Measurements from ENCODE around the gene HNRNPAB.

The HNRNPAB gene

GRCh38 chr5:178199581-178200434 lies 4.5 kb upstream of the HNRNPAB start:
- Histone ChIP-seq H3K4me1 (ENCODE audit: control insufficient read depth, insufficient read depth, low read depth, low read length) (peaks cover 6% of the 10 kb centered on the region), H3K14ac (ENCODE audit: low read length in 2 of 2) (no peak overlapping the region), H3K9me3 (ENCODE audit: control insufficient read depth, low read length) (no peaks in the 10 kb centered on the region), H3K9ac (ENCODE audit: low read length) (no peak overlapping the region), H3K18ac (ENCODE audit: low read depth in 1 of 2, low read length in 2 of 2) (no peak overlapping the region), H4K91ac (ENCODE audit: low read length) (no peak overlapping the region), H3K4me3 (ENCODE audit: insufficient read depth in 1 of 2, low read depth in 1 of 2, low read length in 2 of 2) (no peak overlapping the region), H2AFZ (ENCODE audit: low read depth, low read length) (no peak overlapping the region), H2BK120ac (ENCODE audit: low read depth, low read length) (no peak overlapping the region), H3K23ac (ENCODE audit: low read length in 2 of 2) (no peak overlapping the region), H3K36me3 (ENCODE audit: control insufficient read depth in 1 of 2, insufficient read depth in 2 of 2, low read depth in 1 of 2, low read length in 2 of 2) (no peaks in the 10 kb centered on the region), H2AK5ac (ENCODE audit: low read length, severe bottlenecking) (no peak overlapping the region), H2BK12ac (ENCODE audit: low read length in 2 of 2) (no peak overlapping the region), H3K4ac (ENCODE audit: low read depth in 1 of 2, low read length in 2 of 2) (no peak overlapping the region), H3K27me3 (ENCODE audit: control insufficient read depth in 1 of 2, insufficient read depth in 1 of 2, low read length in 2 of 2) (peaks cover 2 to 10% of the 10 kb centered on the region in 2 experiments), H3K4me2 (ENCODE audit: low read length, poor library complexity, severe bottlenecking) (no peak overlapping the region), H3K79me1 (replicated peaks; ENCODE audit: low read length, poor library complexity, severe bottlenecking) (peaks cover 2% of the 10 kb centered on the region), H3K27ac (ENCODE audit: low read length, poor library complexity, severe bottlenecking) (no peak overlapping the region), H4K8ac (ENCODE audit: low read length) (no peak overlapping the region), H2BK5ac (ENCODE audit: low read depth, low read length, poor library complexity, severe bottlenecking) (no peak overlapping the region), H2BK15ac (ENCODE audit: low read depth, poor library complexity, severe bottlenecking) (no peak overlapping the region)
- 97% methylated on average over 11 of the region's 12 CpGs for WGBS
- no peak for DNase-seq

GRCh38 chr5:178201221-178201926 lies 3.0 kb upstream of the HNRNPAB start:
- H3K4ac ChIP-seq (ENCODE audit: low read depth in 1 of 2, low read length in 2 of 2) = no peak overlapping the region
- no peak overlapping the region for H3K4me2 ChIP-seq (ENCODE audit: low read length, poor library complexity, severe bottlenecking)
- no peak overlapping the region for H2BK15ac ChIP-seq (ENCODE audit: low read depth, poor library complexity, severe bottlenecking)
- peaks cover 2% of the 10 kb centered on the region for H3K79me1 ChIP-seq (replicated peaks; ENCODE audit: low read length, poor library complexity, severe bottlenecking)
- H3K27ac ChIP-seq (ENCODE audit: low read length, poor library complexity, severe bottlenecking) = no peak overlapping the region
- H3K18ac ChIP-seq (ENCODE audit: low read depth in 1 of 2, low read length in 2 of 2) = no peak overlapping the region
- H3K23ac ChIP-seq (ENCODE audit: low read length in 2 of 2) = no peak overlapping the region
- H2BK12ac ChIP-seq (ENCODE audit: low read length in 2 of 2) = no peak overlapping the region
- no peak overlapping the region for H2AK5ac ChIP-seq (ENCODE audit: low read length, severe bottlenecking)
- no peaks in the 10 kb centered on the region for H3K9me3 ChIP-seq (ENCODE audit: control insufficient read depth, low read length)
- peaks cover 8% of the 10 kb centered on the region for H3K4me1 ChIP-seq (ENCODE audit: control insufficient read depth, insufficient read depth, low read depth, low read length)
- WGBS = 79% methylated on average over 11 of the region's 14 CpGs
- no peak overlapping the region for H4K91ac ChIP-seq (ENCODE audit: low read length)
- H2AFZ ChIP-seq (ENCODE audit: low read depth, low read length) = no peak overlapping the region
- no peak overlapping the region for H3K4me3 ChIP-seq (ENCODE audit: insufficient read depth in 1 of 2, low read depth in 1 of 2, low read length in 2 of 2)
- H2BK120ac ChIP-seq (ENCODE audit: low read depth, low read length) = no peak overlapping the region
- DNase-seq = peak; percentile 51
- no peak overlapping the region for H3K9ac ChIP-seq (ENCODE audit: low read length)
- no peak overlapping the region for H3K14ac ChIP-seq (ENCODE audit: low read length in 2 of 2)
- H3K36me3 ChIP-seq (ENCODE audit: control insufficient read depth in 1 of 2, insufficient read depth in 2 of 2, low read depth in 1 of 2, low read length in 2 of 2) = peaks cover 2 to 9% of the 10 kb centered on the region in 2 experiments
- no peak overlapping the region for H4K8ac ChIP-seq (ENCODE audit: low read length)
- H2BK5ac ChIP-seq (ENCODE audit: low read depth, low read length, poor library complexity, severe bottlenecking) = no peak overlapping the region
- H3K27me3 ChIP-seq (ENCODE audit: control insufficient read depth in 1 of 2, insufficient read depth in 1 of 2, low read length in 2 of 2) = peaks cover 0 to 1% of the 10 kb centered on the region in 2 experiments

- Histone ChIP-seq H3K27ac (ENCODE audit: low read length, poor library complexity, severe bottlenecking) (no peak overlapping the region), H2BK120ac (ENCODE audit: low read depth, low read length) (no peak overlapping the region), H3K9ac (ENCODE audit: low read length) (no peak overlapping the region)
Measured at GRCh38 chr5:178201927-178202235, 2.5 kb upstream of the HNRNPAB start.

GRCh38 chr5:178202541-178202940 lies 1.8 kb upstream of the HNRNPAB start:
- no peak overlapping the region for H4K91ac ChIP-seq (ENCODE audit: low read length)
- H3K27ac ChIP-seq (ENCODE audit: low read length, poor library complexity, severe bottlenecking) = no peak overlapping the region
- WGBS = 96% methylated on average over 8 of the region's 10 CpGs
- no peak overlapping the region for H3K23ac ChIP-seq (ENCODE audit: low read length in 2 of 2)
- H3K4me3 ChIP-seq (ENCODE audit: insufficient read depth in 1 of 2, low read depth in 1 of 2, low read length in 2 of 2) = no peak overlapping the region
- no peak overlapping the region for H3K9ac ChIP-seq (ENCODE audit: low read length)
- H2BK12ac ChIP-seq (ENCODE audit: low read length in 2 of 2) = no peak overlapping the region
- DNase-seq = no peak
- H2AFZ ChIP-seq (ENCODE audit: low read depth, low read length) = no peak overlapping the region
- no peak overlapping the region for H3K4ac ChIP-seq (ENCODE audit: low read depth in 1 of 2, low read length in 2 of 2)
- H2BK5ac ChIP-seq (ENCODE audit: low read depth, low read length, poor library complexity, severe bottlenecking) = no peak overlapping the region
- no peak overlapping the region for H2AK5ac ChIP-seq (ENCODE audit: low read length, severe bottlenecking)
- no peak overlapping the region for H2BK120ac ChIP-seq (ENCODE audit: low read depth, low read length)
- peaks cover 2% of the 10 kb centered on the region for H3K79me1 ChIP-seq (replicated peaks; ENCODE audit: low read length, poor library complexity, severe bottlenecking)
- H3K4me2 ChIP-seq (ENCODE audit: low read length, poor library complexity, severe bottlenecking) = no peak overlapping the region
- H3K36me3 ChIP-seq (ENCODE audit: control insufficient read depth in 1 of 2, insufficient read depth in 2 of 2, low read depth in 1 of 2, low read length in 2 of 2) = peaks cover 13 to 20% of the 10 kb centered on the region in 2 experiments
- H2BK15ac ChIP-seq (ENCODE audit: low read depth, poor library complexity, severe bottlenecking) = no peak overlapping the region
- H3K14ac ChIP-seq (ENCODE audit: low read length in 2 of 2) = no peak overlapping the region
- no peaks in the 10 kb centered on the region for H3K9me3 ChIP-seq (ENCODE audit: control insufficient read depth, low read length)
- H3K18ac ChIP-seq (ENCODE audit: low read depth in 1 of 2, low read length in 2 of 2) = no peak overlapping the region
- H3K27me3 ChIP-seq (ENCODE audit: control insufficient read depth in 1 of 2, insufficient read depth in 1 of 2, low read length in 2 of 2) = no peaks in the 10 kb centered on the region
- peaks cover 15% of the 10 kb centered on the region for H3K4me1 ChIP-seq (ENCODE audit: control insufficient read depth, insufficient read depth, low read depth, low read length)
- H4K8ac ChIP-seq (ENCODE audit: low read length) = no peak overlapping the region

More at GRCh38 chr5:178201927-178202235, 2.5 kb upstream of the HNRNPAB start:
- H2BK5ac ChIP-seq (ENCODE audit: low read depth, low read length, poor library complexity, severe bottlenecking) = no peak overlapping the region
- no peak overlapping the region for H3K4ac ChIP-seq (ENCODE audit: low read depth in 1 of 2, low read length in 2 of 2)
- H4K91ac ChIP-seq (ENCODE audit: low read length) = no peak overlapping the region
- peaks cover 11% of the 10 kb centered on the region for H3K4me1 ChIP-seq (ENCODE audit: control insufficient read depth, insufficient read depth, low read depth, low read length)
- no peaks in the 10 kb centered on the region for H3K9me3 ChIP-seq (ENCODE audit: control insufficient read depth, low read length)
- no peak overlapping the region for H2AK5ac ChIP-seq (ENCODE audit: low read length, severe bottlenecking)
- H3K4me3 ChIP-seq (ENCODE audit: insufficient read depth in 1 of 2, low read depth in 1 of 2, low read length in 2 of 2) = no peak overlapping the region
- no peak overlapping the region for H3K18ac ChIP-seq (ENCODE audit: low read depth in 1 of 2, low read length in 2 of 2)
- no peak overlapping the region for H2AFZ ChIP-seq (ENCODE audit: low read depth, low read length)
- H4K8ac ChIP-seq (ENCODE audit: low read length) = no peak overlapping the region
- 39% methylated on average over 2 of the region's 2 CpGs for WGBS
- H3K79me1 ChIP-seq (replicated peaks; ENCODE audit: low read length, poor library complexity, severe bottlenecking) = peaks cover 2% of the 10 kb centered on the region
- H3K14ac ChIP-seq (ENCODE audit: low read length in 2 of 2) = no peak overlapping the region
- H2BK12ac ChIP-seq (ENCODE audit: low read length in 2 of 2) = no peak overlapping the region
- no peak overlapping the region for H3K4me2 ChIP-seq (ENCODE audit: low read length, poor library complexity, severe bottlenecking)
- no peak for DNase-seq
- no peaks in the 10 kb centered on the region for H3K27me3 ChIP-seq (ENCODE audit: control insufficient read depth in 1 of 2, insufficient read depth in 1 of 2, low read length in 2 of 2)
- no peak overlapping the region for H3K23ac ChIP-seq (ENCODE audit: low read length in 2 of 2)
- H3K36me3 ChIP-seq (ENCODE audit: control insufficient read depth in 1 of 2, insufficient read depth in 2 of 2, low read depth in 1 of 2, low read length in 2 of 2) = peaks cover 7 to 14% of the 10 kb centered on the region in 2 experiments
- no peak overlapping the region for H2BK15ac ChIP-seq (ENCODE audit: low read depth, poor library complexity, severe bottlenecking)

Data from mesenchymal stem cell (in vitro differentiated cells and primary cell).